Upper lobe of left lung (tissue), 6 donors: ENCODE results near the gene SERPINE1. TPM values are rescaled to one million over a fixed set of nuclear protein-coding genes. Genes with fewer than 3 reads are reported as not detected.

Experiments
- ATAC-seq, 2 donors: fragments of 200-7000 bp; cut with Tn5 transposase; one replicate each; pipeline ENCODE4 v1.9.1; 2022; ENCODE audit warnings: mild to moderate bottlenecking in 2 of 2, moderate library complexity in 2 of 2; ENCODE audit not compliant: low FRiP score in 2 of 2
- DNase-seq, 2 donors: peaks; one replicate each; pipeline ENCODE4 v3.0.0-alpha.2; 2019 to 2020
- H3K27ac ChIP-seq, 4 donors: fragments of 200-600 bp; sonication (generic); one replicate each; pipeline ENCODE4 v1.5.1; 2016 to 2019
- H3K27me3 ChIP-seq, 4 donors: fragments of 200-600 bp; sonication (generic); one replicate each; pipeline ENCODE4 v1.5.1; 2017 to 2019
- H3K36me3 ChIP-seq, 4 donors: fragments of 200-600 bp; sonication (generic); one replicate each; pipeline ENCODE4 v1.5.1; 2016 to 2019
- H3K4me1 ChIP-seq, 4 donors: fragments of 200-600 bp; sonication (generic); one replicate each; pipeline ENCODE4 v1.5.1; 2018 to 2019
- H3K4me3 ChIP-seq, 4 donors: fragments of 200-600 bp; sonication (generic); one replicate each; pipeline ENCODE4 v1.5.1; 2017 to 2019; ENCODE audit warnings: mild to moderate bottlenecking in 2 of 4, moderate library complexity in 1 of 4
- H3K9me3 ChIP-seq, 4 donors: fragments of 200-600 bp; sonication (generic); one replicate each; pipeline ENCODE4 v1.5.1; 2018 to 2019
- CTCF ChIP-seq, 6 experiments: fragments of 450-650 bp in 4 of 6; fragments of 200-600 bp in 2 of 6; sonication (generic) in 2 of 6; IDR thresholded peaks; one replicate each; pipeline ENCODE4 v1.5.1; 2016 to 2019; ENCODE audit warnings: antibody characterized with exemption in 6 of 6
- EP300 ChIP-seq, 4 donors: sonication (generic); formaldehyde crosslinking; IDR thresholded peaks; one replicate each; pipeline ENCODE4 v1.5.1; 2017; ENCODE audit warnings: antibody characterized with exemption in 4 of 4, control low read depth in 2 of 4
- POLR2A ChIP-seq, 4 donors: fragments of 450-650 bp; IDR thresholded peaks; one replicate each; pipeline ENCODE4 v1.5.1; 2016 to 2017; ENCODE audit warnings: antibody characterized with exemption in 4 of 4, mild to moderate bottlenecking in 2 of 4
- POLR2AphosphoS5 ChIP-seq, 2 donors: sonication (generic); formaldehyde crosslinking; IDR thresholded peaks; one replicate each; pipeline ENCODE4 v1.5.1; 2017; ENCODE audit warnings: antibody characterized with exemption in 2 of 2
- WGBS, 2 donors: methylation state at CpG; one replicate each; pipeline ENCODE4 v1.1.5; 2017 to 2018; 5-methylcytosine and 5-hydroxymethylcytosine counted together
- total RNA-seq, 6 donors: library from RNA; depleted of rRNA in 4 of 6; stranded (reverse); fragments of >200 nt in 4 of 6; gene quantifications; one replicate each; pipeline versions ENCODE4 v1.1.0 to v1.2.1, GENCODE V29; 2016 to 2021
- donor health status: DM: no; HTN: no; CAD: no; lungs with moderate emphysema.
- donor health status: DM: no; HTN: yes; CAD: no; lungs with severe emphysema.

Gene SERPINE1
- total RNA-seq, 6 donors from 2014 or later = 8.4 to 125 (median 24.0) TPM

- 89 to 94% methylated on average over 4 of the region's 4 CpGs for WGBS, 2 donors
- Histone ChIP-seq H3K27me3 (no peaks in the 10 kb centered on the region), H3K27ac (no peak overlapping the region), H3K4me3 (no peak overlapping the region), H3K36me3 (peaks cover 0 to 11% (median 9%) of the 10 kb centered on the region in 4 donors), H3K9me3 (no peaks in the 10 kb centered on the region), H3K4me1 (peaks cover 17 to 26% (median 22%) of the 10 kb centered on the region in 4 donors)
- no peak for TF ChIP-seq POLR2A (IDR thresholded peaks at IDR 0.05)
- ATAC-seq = no peak
- DNase-seq = no peak
These were observed 14.0 kb downstream of the SERPINE1 start for GRCh38 chr7:101140746-101141382.

- Histone ChIP-seq H3K27ac (no peak overlapping the region), H3K27me3 (no peaks in the 10 kb centered on the region), H3K4me1 (peaks cover 7 to 21% (median 10%) of the 10 kb centered on the region in 4 donors), H3K36me3 (peaks cover 0 to 4% (median 1%) of the 10 kb centered on the region in 4 donors), H3K4me3 (no peak overlapping the region), H3K9me3 (no peaks in the 10 kb centered on the region)
- TF ChIP-seq POLR2AphosphoS5 (IDR thresholded peaks at IDR 0.05) = no peak
- no peak for TF ChIP-seq EP300 (IDR thresholded peaks at IDR 0.05)
- no peak for TF ChIP-seq CTCF (IDR thresholded peaks at IDR 0.05)
- TF ChIP-seq POLR2A (IDR thresholded peaks at IDR 0.05) = no peak
- DNase-seq (no peak), ATAC-seq (no peak)
- WGBS, 2 donors = 67 to 82% methylated on average over 2 of the region's 2 CpGs
These were observed 25.2 kb downstream of the SERPINE1 start for GRCh38 chr7:101151908-101152651.

- Histone ChIP-seq H3K9me3 (no peaks in the 10 kb centered on the region), H3K4me3 (peak within 1 kb of the TSS; percentile 78 to 98 (median 90)), H3K4me1 (peaks cover 7 to 21% (median 10%) of the 10 kb centered on the region in 4 donors), H3K27me3 (no peaks in the 10 kb centered on the region), H3K27ac (peak within 1 kb of the TSS in 3 of 4 donors; percentile 18 to 79 (median 65)), H3K36me3 (peaks cover 0 to 25% (median 8%) of the 10 kb centered on the region in 4 donors)
- peak; percentile 55 to 85 for TF ChIP-seq POLR2AphosphoS5 (IDR thresholded peaks at IDR 0.05)
- TF ChIP-seq POLR2A (IDR thresholded peaks at IDR 0.05) = peak in 1 of 4 donors; percentile 36
- no peak for TF ChIP-seq CTCF (IDR thresholded peaks at IDR 0.05)
- TF ChIP-seq EP300 (IDR thresholded peaks at IDR 0.05) = no peak
- ATAC-seq = peak; percentile 95 to 97
- peak; percentile 92 to 99 for DNase-seq
- WGBS, 2 donors = 5 to 14% methylated on average over 13 to 44 of the region's 51 CpGs
These were observed 27.2 kb downstream of the SERPINE1 start, which contains the start of gene AP1S1 for GRCh38 chr7:101153969-101154692. AP1S1 (plus strand) TSS chr7:101154476; CDS start chr7:101154515, 39 bp downstream.

- H3K4me3 ChIP-seq = peak overlapping the region; percentile 78 to 98 (median 90)
- no peaks in the 10 kb centered on the region for H3K9me3 ChIP-seq
- TF ChIP-seq POLR2AphosphoS5 (IDR thresholded peaks at IDR 0.05) (no peak), EP300 (IDR thresholded peaks at IDR 0.05) (no peak), CTCF (IDR thresholded peaks at IDR 0.05) (no peak), POLR2A (IDR thresholded peaks at IDR 0.05) (no peak)
- H3K27me3 ChIP-seq = no peaks in the 10 kb centered on the region
- DNase-seq = no peak
- H3K27ac ChIP-seq = peak overlapping the region in 3 of 4 donors; percentile 18 to 79 (median 65)
- H3K4me1 ChIP-seq = peaks cover 7 to 21% (median 10%) of the 10 kb centered on the region in 4 donors
- WGBS, 2 donors = 0 to 2% methylated on average over 6 to 17 of the region's 34 CpGs
- H3K36me3 ChIP-seq = peaks cover 0 to 30% (median 13%) of the 10 kb centered on the region in 4 donors
- peak; percentile 36 to 50 for ATAC-seq
These were observed 27.8 kb downstream of the SERPINE1 start for GRCh38 chr7:101154693-101155102.

GRCh38 chr7:101155303-101155702 is 28.4 kb downstream of the SERPINE1 start:
- WGBS, 2 donors = 58 to 60% methylated on average over 4 of the region's 4 CpGs
- Histone ChIP-seq H3K27ac (peak overlapping the region in 1 of 4 donors; percentile 79), H3K4me3 (peak overlapping the region; percentile 78 to 98 (median 90)), H3K9me3 (no peaks in the 10 kb centered on the region), H3K27me3 (no peaks in the 10 kb centered on the region), H3K4me1 (peaks cover 7 to 21% (median 10%) of the 10 kb centered on the region in 4 donors), H3K36me3 (peaks cover 0 to 36% (median 19%) of the 10 kb centered on the region in 4 donors)
- TF ChIP-seq CTCF (IDR thresholded peaks at IDR 0.05) = no peak
- no peak for TF ChIP-seq POLR2A (IDR thresholded peaks at IDR 0.05)
- TF ChIP-seq POLR2AphosphoS5 (IDR thresholded peaks at IDR 0.05) = no peak
- TF ChIP-seq EP300 (IDR thresholded peaks at IDR 0.05) = no peak
- no peak for ATAC-seq
- DNase-seq = no peak
